Esophagus muscularis mucosa (tissue), 4 donors: ENCODE data around the gene APOD. TPM values are rescaled to one million over a fixed set of nuclear protein-coding genes. Genes with fewer than 3 reads are reported as not detected.
A peak's percentile ranks its signal among the peaks of the same experiment; 100 is the strongest.

Source experiments
- DNase-seq: peaks from one replicate; pipeline ENCODE4 v3.0.0-alpha.2; 2017; ENCODE audit errors: extremely low spot score
- H3K27ac ChIP-seq, 4 donors: fragments of 200-600 bp; sonication (generic); replicated peaks in 1 of 4; 1 replicate in 3 of 4; 2 replicates in 1 of 4; pipeline ENCODE4 v1.5.1; 2016 to 2019; ENCODE audit warnings: mild to moderate bottlenecking in 1 of 4
- H3K27me3 ChIP-seq, 4 donors: fragments of 200-600 bp; sonication (generic); one replicate each; pipeline versions ENCODE4 v1.5.1 to v1.6.0; 2016 to 2019
- H3K36me3 ChIP-seq, 4 donors: fragments of 200-600 bp; sonication (generic); one replicate each; pipeline ENCODE4 v1.5.1; 2016 to 2019
- H3K4me1 ChIP-seq, 4 donors: fragments of 200-600 bp; sonication (generic); one replicate each; pipeline ENCODE4 v1.5.1; 2016 to 2019
- H3K4me3 ChIP-seq, 4 donors: fragments of 200-600 bp; sonication (generic); 1 replicate in 2 of 4; 2 replicates in 2 of 4; pipeline ENCODE4 v1.5.1; 2016 to 2019; ENCODE audit warnings: mild to moderate bottlenecking in 4 of 4, moderate library complexity in 1 of 4
- H3K9me3 ChIP-seq, 4 donors: fragments of 200-600 bp; sonication (generic); 1 replicate in 3 of 4; 2 replicates in 1 of 4; pipeline ENCODE4 v1.5.1; 2016 to 2019
- EP300 ChIP-seq: sonication (generic); formaldehyde crosslinking; IDR thresholded peaks from one replicate; pipeline ENCODE4 v1.6.1; 2017; ENCODE audit warnings: antibody characterized with exemption
- POLR2A ChIP-seq: fragments of 450-650 bp; IDR thresholded peaks from one replicate; pipeline ENCODE4 v1.6.1; 2017; ENCODE audit warnings: antibody characterized with exemption, moderate library complexity, mild to moderate bottlenecking, low read depth
- POLR2AphosphoS5 ChIP-seq, 2 donors: sonication (generic); formaldehyde crosslinking; IDR thresholded peaks; one replicate each; pipeline ENCODE4 v1.6.1; 2017; ENCODE audit warnings: antibody characterized with exemption in 2 of 2
- WGBS: methylation state at CpG from one replicate; pipeline ENCODE4 v1.1.5; 2018; 5-methylcytosine and 5-hydroxymethylcytosine counted together
- intact Hi-C: fragments of 100-400 bp; cut with DNase I; formaldehyde crosslinking; loops from one replicate; pipeline ENCODE4 v1.15.1; 2023
- total RNA-seq, 4 donors: library from RNA; depleted of rRNA; stranded (reverse); fragments of >200 nt; gene quantifications; one replicate each; pipeline versions ENCODE4 v1.1.0 to v1.2.1, GENCODE V29; 2016
- TF ChIP-seq, protein P1 (sequence below), 3 experiments: fragments of 200-600 bp in 2 of 3; fragments of 450-650 bp in 1 of 3; sonication (generic) in 2 of 3; IDR thresholded peaks; one replicate each; pipeline ENCODE4 v1.5.1; 2017 to 2019; ENCODE audit warnings: antibody characterized with exemption in 3 of 3, mild to moderate bottlenecking in 2 of 3, moderate library complexity in 1 of 3

The APOD gene
- total RNA-seq, 4 donors from 2014 or later = 355 to 591 (median 523) TPM

DNA sequence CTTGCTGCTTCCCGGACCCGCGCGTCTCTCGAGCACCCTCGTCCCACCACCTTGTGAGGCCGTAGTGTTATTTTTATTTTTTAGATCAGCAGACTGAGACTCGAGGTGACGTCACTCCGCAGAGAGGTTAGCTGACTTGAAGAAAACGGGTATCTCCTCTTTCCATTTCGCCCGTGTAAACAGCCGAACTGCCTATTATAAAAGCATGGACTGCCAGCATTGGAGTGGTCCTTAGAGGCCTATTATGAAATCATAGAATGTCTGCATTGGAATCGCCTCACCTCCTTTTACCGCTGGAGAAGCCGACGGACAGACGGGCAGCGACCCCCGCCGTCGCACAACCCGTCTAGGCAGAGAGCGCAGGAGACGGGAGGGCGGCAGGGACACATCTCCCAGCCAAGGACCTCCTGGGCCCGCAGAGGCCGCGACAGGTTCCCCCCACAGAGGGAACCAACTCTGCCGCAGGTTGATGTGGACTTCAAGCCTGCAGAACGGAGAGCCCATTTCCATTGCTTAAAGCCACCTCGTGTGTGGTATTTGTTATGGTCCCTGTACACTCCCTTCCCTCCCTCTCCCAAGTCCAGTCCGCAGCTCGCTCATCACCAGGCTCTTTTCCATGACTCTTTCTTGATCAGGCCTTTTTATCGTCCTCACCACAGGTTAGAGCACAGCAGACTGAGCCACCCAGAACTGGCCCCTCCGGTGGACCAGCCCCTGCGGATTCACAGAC is 40.1 kb downstream of the APOD start:
- H3K27ac ChIP-seq = peak overlapping the region; percentile 90 to 96 (median 94)
- H3K4me3 ChIP-seq = peak overlapping the region; percentile 77 to 86 (median 82)
- no peak for TF ChIP-seq POLR2AphosphoS5 (IDR thresholded peaks at IDR 0.05)
- no peak for TF ChIP-seq EP300
- TF ChIP-seq, protein P1, sequence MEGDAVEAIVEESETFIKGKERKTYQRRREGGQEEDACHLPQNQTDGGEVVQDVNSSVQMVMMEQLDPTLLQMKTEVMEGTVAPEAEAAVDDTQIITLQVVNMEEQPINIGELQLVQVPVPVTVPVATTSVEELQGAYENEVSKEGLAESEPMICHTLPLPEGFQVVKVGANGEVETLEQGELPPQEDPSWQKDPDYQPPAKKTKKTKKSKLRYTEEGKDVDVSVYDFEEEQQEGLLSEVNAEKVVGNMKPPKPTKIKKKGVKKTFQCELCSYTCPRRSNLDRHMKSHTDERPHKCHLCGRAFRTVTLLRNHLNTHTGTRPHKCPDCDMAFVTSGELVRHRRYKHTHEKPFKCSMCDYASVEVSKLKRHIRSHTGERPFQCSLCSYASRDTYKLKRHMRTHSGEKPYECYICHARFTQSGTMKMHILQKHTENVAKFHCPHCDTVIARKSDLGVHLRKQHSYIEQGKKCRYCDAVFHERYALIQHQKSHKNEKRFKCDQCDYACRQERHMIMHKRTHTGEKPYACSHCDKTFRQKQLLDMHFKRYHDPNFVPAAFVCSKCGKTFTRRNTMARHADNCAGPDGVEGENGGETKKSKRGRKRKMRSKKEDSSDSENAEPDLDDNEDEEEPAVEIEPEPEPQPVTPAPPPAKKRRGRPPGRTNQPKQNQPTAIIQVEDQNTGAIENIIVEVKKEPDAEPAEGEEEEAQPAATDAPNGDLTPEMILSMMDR (IDR thresholded peaks at IDR 0.05) = no peak
- TF ChIP-seq POLR2A = no peak
- H3K36me3 ChIP-seq = no peaks in the 10 kb centered on the region
- WGBS = 31% methylated on average over 17 of the region's 38 CpGs
- peaks cover 33 to 73% (median 70%) of the 10 kb centered on the region in 4 donors for H3K4me1 ChIP-seq
- intact Hi-C loops = loop anchor here (5.0 kb wide), 1 partner anchor 101 kb away; the partner anchor contains the start of gene ACAP2
- DNase-seq = no peak
- no peaks in the 10 kb centered on the region for H3K27me3 ChIP-seq
- no peaks in the 10 kb centered on the region for H3K9me3 ChIP-seq

DNA sequence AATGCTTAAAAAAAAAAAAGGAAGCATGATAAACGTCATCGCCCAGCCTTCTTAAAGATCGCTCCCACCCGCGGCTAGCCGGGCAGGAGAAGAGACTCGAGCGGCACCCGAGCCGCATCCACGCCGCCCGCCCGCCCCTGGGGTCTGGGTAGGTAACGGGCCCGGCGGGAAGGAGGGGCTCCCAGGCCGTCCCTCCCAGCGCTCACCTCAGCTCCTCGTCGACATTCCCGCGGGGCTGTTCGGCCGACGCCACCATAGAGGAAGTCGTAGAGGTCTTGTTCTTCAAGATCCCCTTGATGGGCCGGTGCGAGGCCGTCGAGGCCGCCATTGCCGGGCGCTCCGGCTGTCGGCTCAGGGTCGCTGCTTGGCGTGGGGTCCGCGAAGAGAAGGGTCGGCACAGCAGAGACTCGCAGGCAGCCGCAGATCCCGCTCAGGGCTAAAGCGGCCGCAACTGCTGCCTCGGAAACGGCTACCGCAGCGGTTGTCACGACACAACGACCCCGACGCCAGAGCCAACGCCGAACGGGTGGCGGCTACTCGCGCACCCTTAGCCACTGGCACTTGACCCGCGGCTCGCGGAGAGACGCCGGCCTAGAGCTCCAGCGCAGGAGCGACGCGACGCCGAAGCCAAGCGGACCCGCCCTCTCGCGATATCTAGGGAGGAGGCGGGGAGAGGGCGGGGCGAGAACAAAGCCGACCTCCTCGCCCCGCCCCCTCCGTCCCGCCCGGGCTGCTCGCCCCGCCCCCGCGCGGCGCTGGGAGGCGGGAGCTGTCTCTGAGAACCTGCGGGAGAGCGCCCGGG is 40.8 kb downstream of the APOD start, which contains the start of gene PPP1R2:
Gene PPP1R2, minus strand, starts transcription at position 628 of the 802 bp plus-strand sequence. Its CDS starts 300 bp downstream, at position 328.
- under 1% methylated on average over 21 of the region's 95 CpGs for WGBS
- peak; percentile 91 for TF ChIP-seq POLR2A
- TF ChIP-seq EP300 = no peak
- TF ChIP-seq POLR2AphosphoS5 (IDR thresholded peaks at IDR 0.05) = peak; percentile 99 to 100
- Histone ChIP-seq H3K27ac (peak within 1 kb of the TSS; percentile 90 to 96 (median 94)), H3K4me3 (peak within 1 kb of the TSS; percentile 77 to 86 (median 82)), H3K4me1 (peaks cover 34 to 77% (median 76%) of the 10 kb centered on the region in 4 donors), H3K27me3 (no peaks in the 10 kb centered on the region), H3K36me3 (no peaks in the 10 kb centered on the region), H3K9me3 (no peaks in the 10 kb centered on the region)
- intact Hi-C loops = loop anchor here (5.0 kb wide), 1 partner anchor 101 kb away; the partner anchor contains the start of gene ACAP2
- peak; percentile 97 for DNase-seq

DNA sequence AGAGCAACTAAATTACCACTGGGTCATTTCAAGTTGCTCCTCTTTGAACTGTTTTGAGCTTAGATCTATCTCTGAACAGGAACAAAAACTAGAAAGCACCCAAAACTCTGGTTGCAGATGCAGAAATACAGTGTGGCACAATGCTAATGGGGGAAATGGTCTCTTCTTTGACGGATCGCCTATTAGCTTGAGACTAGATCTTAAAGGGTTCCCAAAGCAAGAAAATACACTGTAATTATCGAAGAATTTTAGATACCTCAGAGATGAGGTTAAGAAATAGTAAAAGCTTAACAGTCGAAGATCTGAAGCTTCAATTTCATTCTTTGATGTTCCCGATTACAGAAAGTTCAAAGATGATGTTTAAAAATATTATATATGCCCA is 41.4 kb downstream of the APOD start:
- peak overlapping the region; percentile 90 to 96 (median 94) for H3K27ac ChIP-seq
- intact Hi-C loops = loop anchor here (5.0 kb wide), 1 partner anchor 100 kb away; the partner anchor contains the start of gene ACAP2
- no peaks in the 10 kb centered on the region for H3K27me3 ChIP-seq
- TF ChIP-seq POLR2A (no peak), POLR2AphosphoS5 (IDR thresholded peaks at IDR 0.05) (no peak), EP300 (no peak)
- TF ChIP-seq, protein P1 (IDR thresholded peaks at IDR 0.05) = no peak
- no peaks in the 10 kb centered on the region for H3K9me3 ChIP-seq
- peak overlapping the region; percentile 77 to 86 (median 82) for H3K4me3 ChIP-seq
- no peaks in the 10 kb centered on the region for H3K36me3 ChIP-seq
- under 1% methylated on average over 5 of the region's 5 CpGs for WGBS
- peaks cover 36 to 80% (median 76%) of the 10 kb centered on the region in 4 donors for H3K4me1 ChIP-seq
- peak; percentile 55 for DNase-seq

DNA sequence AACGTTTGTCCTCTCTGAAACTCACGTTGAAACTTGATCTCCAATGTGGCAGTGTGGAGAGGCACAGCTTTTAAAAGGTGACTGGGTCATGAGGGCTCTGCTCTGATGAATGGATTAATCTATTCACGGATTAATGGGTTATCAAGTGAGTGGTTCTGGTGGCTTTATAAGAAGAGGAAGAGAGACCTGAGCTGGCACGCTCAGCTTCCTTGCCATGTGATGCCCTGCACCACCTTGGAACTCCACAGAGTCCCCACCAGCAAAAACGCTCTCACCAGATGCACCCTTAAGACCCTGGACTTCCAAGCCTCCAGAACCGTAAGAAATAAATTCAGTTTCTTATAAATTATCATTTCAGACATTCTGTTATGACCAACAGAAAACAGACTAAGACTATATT is 43.2 kb downstream of the APOD start:
- H3K36me3 ChIP-seq = no peaks in the 10 kb centered on the region
- TF ChIP-seq POLR2AphosphoS5 (IDR thresholded peaks at IDR 0.05) (no peak), EP300 (no peak), POLR2A (no peak)
- TF ChIP-seq, protein P1 (IDR thresholded peaks at IDR 0.05) = no peak
- DNase-seq = peak; percentile 57
- no peaks in the 10 kb centered on the region for H3K27me3 ChIP-seq
- no peak overlapping the region for H3K27ac ChIP-seq
- WGBS = 54% methylated on average over 6 of the region's 6 CpGs
- H3K4me3 ChIP-seq = peak overlapping the region in 3 of 4 donors; percentile 77 to 82 (median 81)
- H3K4me1 ChIP-seq = peaks cover 33 to 68% (median 58%) of the 10 kb centered on the region in 4 donors
- intact Hi-C loops = loop anchor here (5.0 kb wide), 1 partner anchor 98 kb away; the partner anchor contains the start of gene ACAP2
- H3K9me3 ChIP-seq = no peaks in the 10 kb centered on the region

DNA sequence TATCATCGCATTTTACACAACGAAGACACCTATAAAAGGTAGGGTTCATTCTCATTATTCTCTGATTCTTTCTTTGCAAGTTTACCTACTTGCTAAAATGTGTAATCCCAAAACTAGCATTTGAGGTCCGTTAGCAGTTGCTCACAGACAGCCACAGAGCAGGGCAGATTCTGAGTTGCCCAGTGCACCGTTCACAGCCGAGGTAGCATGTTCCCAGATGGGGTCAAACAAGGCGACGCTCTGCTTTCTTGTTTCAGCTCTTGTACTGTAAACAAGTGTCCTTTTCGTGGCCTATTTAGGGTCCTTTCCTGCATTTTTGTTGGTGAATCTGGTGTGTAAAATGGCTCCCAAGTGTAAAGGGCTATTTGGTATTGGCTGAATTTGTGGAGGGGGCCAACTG is 43.7 kb downstream of the APOD start:
- peak; percentile 72 for DNase-seq
- WGBS = 79% methylated on average over 8 of the region's 8 CpGs

More for the DNA sequence above, 43.7 kb downstream of the APOD start:
- H3K36me3 ChIP-seq = no peaks in the 10 kb centered on the region
- H3K27me3 ChIP-seq = no peaks in the 10 kb centered on the region
- intact Hi-C loops = loop anchor here (5.0 kb wide), 1 partner anchor 98 kb away; the partner anchor contains the start of gene ACAP2
- H3K4me1 ChIP-seq = peaks cover 33 to 69% (median 55%) of the 10 kb centered on the region in 4 donors
- no peak overlapping the region for H3K27ac ChIP-seq
- H3K4me3 ChIP-seq = no peak overlapping the region
- TF ChIP-seq POLR2A = no peak
- TF ChIP-seq EP300 = no peak
- TF ChIP-seq, protein P1 (IDR thresholded peaks at IDR 0.05) = no peak
- no peak for TF ChIP-seq POLR2AphosphoS5 (IDR thresholded peaks at IDR 0.05)
- no peaks in the 10 kb centered on the region for H3K9me3 ChIP-seq
